Panc1 (cell line): Measurements from ENCODE around the gene RIPOR3.

Experiments used
- TCF7L2 ChIP-seq: IDR thresholded peaks from 2 replicates; pipeline ENCODE4 v1.6.1; 2011; ENCODE audit warnings: mild to moderate bottlenecking, low read depth, low read length, inconsistent platforms
- TF ChIP-seq, protein P1 (sequence below): fragments of 450-650 bp; IDR thresholded peaks from 2 replicates; pipeline ENCODE4 v1.5.1; 2017; ENCODE audit warnings: mild to moderate bottlenecking

DNA sequence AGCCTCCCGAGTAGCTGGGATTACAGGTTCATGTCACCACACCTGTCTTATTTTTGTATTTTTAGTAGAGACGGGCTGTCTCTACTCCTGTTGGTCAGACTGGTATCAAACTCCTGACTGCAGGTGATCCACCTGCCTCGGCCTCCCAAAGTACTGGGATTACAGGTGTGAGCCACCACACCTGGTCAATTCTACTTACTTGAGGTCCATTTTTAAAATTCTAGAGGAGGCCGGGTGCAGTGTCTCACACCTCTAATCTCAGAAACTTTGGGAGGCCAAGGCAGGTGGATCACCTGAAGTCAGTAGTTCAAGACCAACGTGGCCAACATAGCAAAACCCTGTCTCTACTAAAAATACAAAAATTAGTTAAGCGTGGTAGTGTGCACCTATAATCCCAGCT lies 7.8 kb downstream of the RIPOR3 start:
- TF ChIP-seq, protein P1, sequence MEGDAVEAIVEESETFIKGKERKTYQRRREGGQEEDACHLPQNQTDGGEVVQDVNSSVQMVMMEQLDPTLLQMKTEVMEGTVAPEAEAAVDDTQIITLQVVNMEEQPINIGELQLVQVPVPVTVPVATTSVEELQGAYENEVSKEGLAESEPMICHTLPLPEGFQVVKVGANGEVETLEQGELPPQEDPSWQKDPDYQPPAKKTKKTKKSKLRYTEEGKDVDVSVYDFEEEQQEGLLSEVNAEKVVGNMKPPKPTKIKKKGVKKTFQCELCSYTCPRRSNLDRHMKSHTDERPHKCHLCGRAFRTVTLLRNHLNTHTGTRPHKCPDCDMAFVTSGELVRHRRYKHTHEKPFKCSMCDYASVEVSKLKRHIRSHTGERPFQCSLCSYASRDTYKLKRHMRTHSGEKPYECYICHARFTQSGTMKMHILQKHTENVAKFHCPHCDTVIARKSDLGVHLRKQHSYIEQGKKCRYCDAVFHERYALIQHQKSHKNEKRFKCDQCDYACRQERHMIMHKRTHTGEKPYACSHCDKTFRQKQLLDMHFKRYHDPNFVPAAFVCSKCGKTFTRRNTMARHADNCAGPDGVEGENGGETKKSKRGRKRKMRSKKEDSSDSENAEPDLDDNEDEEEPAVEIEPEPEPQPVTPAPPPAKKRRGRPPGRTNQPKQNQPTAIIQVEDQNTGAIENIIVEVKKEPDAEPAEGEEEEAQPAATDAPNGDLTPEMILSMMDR: no peak
- no peak for TF ChIP-seq TCF7L2
